Neural cell (in vitro differentiated cells): ENCODE measurements around the gene IFNB1. TPM values are rescaled to one million over a fixed set of nuclear protein-coding genes. Genes with fewer than 3 reads are reported as not detected.

ENCODE experiments used
- H2AFZ ChIP-seq: fragments of 200-600, 300-800 bp; sonication (generic), shearing (Covaris generic); 2 replicates; pipeline ENCODE4 v1.6.0; 2014; ENCODE audit warnings: low read depth, mild to moderate bottlenecking, antibody characterized with exemption, low read length, moderate library complexity
- H3F3A ChIP-seq: fragments of 200-600 bp; shearing (Covaris generic); 2 replicates; pipeline ENCODE4 v1.6.1; 2016; ENCODE audit warnings: mild to moderate bottlenecking, moderate library complexity, mixed read lengths, antibody characterized with exemption, low read length; ENCODE audit not compliant: insufficient read depth, poor library complexity, severe bottlenecking
- H3K27ac ChIP-seq: fragments of 200-600, 300-800 bp; sonication (generic), shearing (Covaris generic); 2 replicates; pipeline ENCODE4 v1.5.1; 2014; ENCODE audit warnings: mild to moderate bottlenecking, low read length, moderate library complexity
- H3K27me3 ChIP-seq: fragments of 300-800, 200-600 bp; sonication (generic), shearing (Covaris generic); 2 replicates; pipeline ENCODE4 v1.6.0; 2014; ENCODE audit warnings: mild to moderate bottlenecking, low read depth, low read length, moderate library complexity; ENCODE audit not compliant: insufficient read depth
- H3K36me3 ChIP-seq: fragments of 300-800, 200-600 bp; sonication (generic), shearing (Covaris generic); 2 replicates; pipeline ENCODE4 v1.5.1; 2014; ENCODE audit warnings: mild to moderate bottlenecking, antibody characterized with exemption, low read length, moderate library complexity; ENCODE audit not compliant: insufficient read depth
- H3K4me2 ChIP-seq: fragments of 300-800, 200-600 bp; sonication (generic), shearing (Covaris generic); 2 replicates; pipeline ENCODE4 v1.6.0; 2014; ENCODE audit warnings: mild to moderate bottlenecking, low read length
- H3K4me3 ChIP-seq: fragments of 300-800, 200-600 bp; sonication (generic), shearing (Covaris generic); 2 replicates; pipeline ENCODE4 v1.5.1; 2014; ENCODE audit warnings: mild to moderate bottlenecking, low read length, moderate library complexity
- H3K79me2 ChIP-seq: fragments of 200-600 bp; shearing (Covaris generic); replicated peaks from 2 replicates; pipeline ENCODE4 v1.6.0; 2014; ENCODE audit warnings: mild to moderate bottlenecking, low read length, moderate library complexity; ENCODE audit not compliant: insufficient read depth
- H3K9ac ChIP-seq: fragments of 300-800, 200-600 bp; sonication (generic), shearing (Covaris generic); 2 replicates; pipeline ENCODE4 v1.6.1; 2016; ENCODE audit warnings: mild to moderate bottlenecking, low read length, mixed read lengths
- H3K9me2 ChIP-seq: fragments of 200-600 bp; shearing (Covaris generic); 2 replicates; pipeline ENCODE4 v1.6.1; 2016; ENCODE audit warnings: mild to moderate bottlenecking, low read length, mixed read lengths; ENCODE audit not compliant: insufficient read depth
- H3K9me3 ChIP-seq: fragments of 200-600, 300-800 bp; sonication (generic), shearing (Covaris generic); 2 replicates; pipeline ENCODE4 v1.6.1; 2016; ENCODE audit warnings: mild to moderate bottlenecking, mixed run types, low read length, moderate library complexity, mixed read lengths
- H4K20me1 ChIP-seq: fragments of 200-600 bp; shearing (Covaris generic); 2 replicates; pipeline ENCODE4 v1.6.1; 2016; ENCODE audit warnings: mild to moderate bottlenecking, mixed run types; ENCODE audit not compliant: insufficient read depth
- CTCF ChIP-seq: fragments of 450-650 bp; IDR thresholded peaks from 2 replicates; pipeline ENCODE4 v1.5.1; 2014; ENCODE audit warnings: antibody characterized with exemption, mild to moderate bottlenecking, moderate library complexity; ENCODE audit not compliant: poor library complexity, severe bottlenecking
- EP300 ChIP-seq: fragments of 450-650 bp; conservative IDR thresholded peaks from 2 replicates; pipeline ENCODE4 v1.6.1; 2014; ENCODE audit warnings: antibody characterized with exemption, mild to moderate bottlenecking, moderate library complexity; ENCODE audit not compliant: poor library complexity, severe bottlenecking
- EZH2 ChIP-seq: fragments of 200-600, 300-800 bp; shearing (Covaris generic), sonication (generic); IDR thresholded peaks from 2 replicates; pipeline ENCODE4 v1.6.1; 2014; ENCODE audit warnings: antibody characterized with exemption, low read length, borderline replicate concordance, mild to moderate bottlenecking; ENCODE audit not compliant: insufficient read depth, poor library complexity, severe bottlenecking
- MXI1 ChIP-seq: fragments of 450-650 bp; conservative IDR thresholded peaks from 2 replicates; pipeline ENCODE4 v1.6.1; 2014; ENCODE audit warnings: antibody characterized with exemption, mild to moderate bottlenecking; ENCODE audit not compliant: poor library complexity, severe bottlenecking
- POLR2AphosphoS5 ChIP-seq: IDR thresholded peaks from 2 replicates; pipeline ENCODE4 v1.6.1; 2012
- RAD21 ChIP-seq: fragments of 450-650 bp; conservative IDR thresholded peaks from 2 replicates; pipeline ENCODE4 v1.6.1; 2014; ENCODE audit warnings: antibody characterized with exemption, mild to moderate bottlenecking, moderate library complexity
- REST ChIP-seq: IDR thresholded peaks from 2 replicates; pipeline ENCODE4 v1.6.1; 2012; ENCODE audit warnings: borderline replicate concordance
- SMC3 ChIP-seq: fragments of 450-650 bp; conservative IDR thresholded peaks from 2 replicates; pipeline ENCODE4 v1.6.1; 2014; ENCODE audit warnings: antibody characterized with exemption, mild to moderate bottlenecking, moderate library complexity; ENCODE audit not compliant: poor library complexity
- TAF1 ChIP-seq: IDR thresholded peaks from 2 replicates; pipeline ENCODE4 v1.6.1; 2012; ENCODE audit warnings: low read depth
- polyA plus RNA-seq: library from polyadenylated mRNA; depleted of rRNA; stranded (reverse); fragments of >200 nt; gene quantifications from 2 replicates; pipeline ENCODE4 v1.2.3, GENCODE V29; 2014

Gene IFNB1
- polyA plus RNA-seq, 1 donor from 2014 or later: not detected

GRCh38 chr9:21080793-21081192 is 3.1 kb upstream of the IFNB1 start:
- Histone ChIP-seq H3K9ac (no peak overlapping the region), H3K4me2 (no peak overlapping the region), H3K79me2 (no peaks in the 10 kb centered on the region), H3K36me3 (no peaks in the 10 kb centered on the region), H3F3A (no peaks in the 10 kb centered on the region), H3K27ac (no peak overlapping the region), H3K9me2 (no peaks in the 10 kb centered on the region), H3K4me3 (no peak overlapping the region), H3K27me3 (no peaks in the 10 kb centered on the region), H3K9me3 (no peaks in the 10 kb centered on the region), H4K20me1 (no peaks in the 10 kb centered on the region), H2AFZ (no peak overlapping the region)
- no peak for TF ChIP-seq EZH2
- no peak for TF ChIP-seq TAF1
- no peak for TF ChIP-seq CTCF
- no peak for TF ChIP-seq REST
- TF ChIP-seq RAD21: no peak
- TF ChIP-seq SMC3: no peak
- no peak for TF ChIP-seq MXI1
- TF ChIP-seq POLR2AphosphoS5: no peak
- no peak for TF ChIP-seq EP300

GRCh38 chr9:21078702-21079101 is 960 bp upstream of the IFNB1 start:
- Histone ChIP-seq H3K79me2 (no peaks in the 10 kb centered on the region), H3F3A (no peaks in the 10 kb centered on the region), H3K9me2 (no peaks in the 10 kb centered on the region), H3K9me3 (no peaks in the 10 kb centered on the region), H3K27ac (no peak overlapping the region), H3K36me3 (no peaks in the 10 kb centered on the region), H2AFZ (no peak overlapping the region), H3K9ac (no peak overlapping the region), H3K4me2 (no peak overlapping the region), H3K4me3 (no peak overlapping the region), H4K20me1 (no peaks in the 10 kb centered on the region), H3K27me3 (no peaks in the 10 kb centered on the region)
- TF ChIP-seq SMC3 (no peak), CTCF (no peak), REST (no peak), MXI1 (no peak), TAF1 (no peak), EP300 (no peak), POLR2AphosphoS5 (no peak), EZH2 (no peak), RAD21 (no peak)
